HG03354 (cell line): Measurements from ENCODE around the gene BMP2K.

Source experiments
- ATAC-seq: cut with Tn5 transposase; IDR thresholded peaks from one replicate; pipeline ENCODE4 v1.9.1; 2021; ENCODE audit warnings: mild to moderate bottlenecking; ENCODE audit not compliant: unreplicated experiment, poor library complexity, severe bottlenecking

BMP2K gene

DNA sequence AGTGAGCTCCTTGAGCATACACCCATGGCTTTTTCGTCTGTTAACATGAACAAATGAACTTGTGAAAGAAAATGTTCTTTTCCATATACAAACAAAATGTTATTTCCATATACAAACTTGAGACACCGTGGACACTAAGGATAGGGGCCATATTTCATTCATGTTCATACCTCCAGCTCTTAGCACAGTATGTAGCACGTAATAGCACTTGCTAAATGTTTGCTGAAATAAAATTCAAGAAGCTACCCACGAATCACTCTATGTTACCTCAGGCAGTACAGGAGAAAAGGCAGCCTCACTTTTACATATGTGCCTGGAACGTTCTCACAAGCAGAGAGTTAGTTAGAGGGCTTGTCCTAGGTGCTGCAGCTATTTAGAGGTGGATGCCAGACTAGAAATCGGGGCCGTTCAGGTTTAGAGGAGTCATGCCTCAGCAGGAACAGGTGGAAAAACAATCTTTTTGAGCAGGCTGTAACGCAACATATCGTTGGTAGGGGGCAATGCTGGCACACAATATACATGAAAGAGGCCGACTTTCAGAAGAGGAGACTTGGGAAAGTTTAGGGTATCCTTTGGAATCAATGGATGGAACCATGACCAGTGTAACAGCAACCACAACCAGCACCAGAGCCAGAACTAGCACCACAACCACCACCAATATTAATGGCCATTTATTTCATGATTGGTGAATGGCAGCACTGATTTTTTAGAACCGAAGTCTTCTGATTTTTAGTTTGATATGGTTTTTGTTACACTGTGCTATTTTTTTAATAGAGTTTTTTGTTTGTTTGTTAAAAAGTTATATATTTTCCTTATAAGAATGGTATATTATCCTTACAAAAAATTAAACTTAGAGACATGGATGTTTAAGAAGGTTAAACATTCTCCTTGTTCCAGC lies 177.9 kb downstream of the BMP2K start:
- no peak for ATAC-seq

GRCh38 chr4:78956975-78957374 lies 180.8 kb downstream of the BMP2K start:
- no peak for ATAC-seq

GRCh38 chr4:78960926-78961325 lies 184.8 kb downstream of the BMP2K start:
- no peak for ATAC-seq
